GM10248 (cell line): ENCODE data around the gene IRF8.
"Not testable (repeated sequence)": the region's sequence is repeated elsewhere in the genome, so short reads cannot be mapped to it uniquely, and the experiment has no call there.

Source experiments
- CTCF ChIA-PET: fragments of 300-600 bp; sonication (Branson Sonifier 250); formaldehyde crosslinking; extraction: SDS; loops from one replicate; lab custom pipeline; 2021; ENCODE audit warnings: antibody characterized with exemption; lab: Yijun Ruan, JAX
- POLR2A ChIA-PET: fragments of 350-650 bp; sonication (Branson Sonifier 250); formaldehyde crosslinking; extraction: SDS; loops from one replicate; lab custom pipeline; 2020; ENCODE audit warnings: antibody characterized with exemption; lab: Yijun Ruan, JAX
- DNase-seq: peaks from one replicate; pipeline ENCODE4 v3.0.0; 2012; ENCODE audit errors: extremely low spot score
- TF ChIP-seq, protein P1 (sequence below): IDR thresholded peaks from 2 replicates; pipeline ENCODE4 v1.5.1; 2012; ENCODE audit warnings: mild to moderate bottlenecking, low read depth; ENCODE audit errors: extremely low read depth, missing control alignments, control extremely low read depth

The IRF8 gene

DNA sequence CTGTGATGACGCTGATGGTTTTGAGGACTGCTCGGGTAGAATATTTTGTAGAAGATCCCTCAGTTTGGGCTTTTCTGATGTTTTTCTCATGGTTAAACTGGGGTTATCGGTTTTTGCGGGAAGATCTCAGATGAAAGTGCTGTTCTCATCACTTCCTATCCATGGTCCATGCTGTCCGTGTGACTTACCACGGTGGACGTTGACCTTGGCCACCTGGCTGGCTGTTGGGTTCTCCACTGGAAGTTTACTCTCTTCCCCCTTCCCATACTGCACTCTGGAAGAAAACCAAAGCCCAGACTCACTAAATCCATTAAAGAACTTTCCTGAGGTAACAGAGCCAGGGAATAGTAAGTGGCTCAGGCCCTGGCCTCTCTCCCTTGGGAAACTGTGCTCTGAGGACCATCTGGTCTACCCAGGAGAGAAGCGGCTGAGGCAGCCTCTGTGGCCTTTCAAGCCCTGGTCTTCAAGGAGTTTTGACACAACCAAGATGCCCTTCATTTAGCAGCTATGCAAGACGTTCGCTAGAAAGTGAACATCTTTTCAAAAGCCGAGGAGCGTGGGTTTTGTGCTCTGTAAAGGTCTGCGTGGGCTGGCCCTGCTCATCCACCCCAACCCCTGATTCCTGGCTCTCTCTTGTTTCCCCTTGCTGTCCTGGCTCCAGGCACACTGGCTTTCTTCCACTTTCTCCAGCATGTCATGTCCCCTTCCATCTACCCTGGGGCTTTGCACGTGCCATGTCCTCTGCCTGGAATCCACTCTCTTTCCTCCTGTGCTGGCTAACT, 43.1 kb downstream of the IRF8 start:
- CTCF ChIA-PET, result interaction anchor here (1.2 to 2.6 kb wide), 2 partner anchors 11 to 120 kb away, joined by 3 to 9 read pairs; no protein-coding TSS in a partner anchor

DNA sequence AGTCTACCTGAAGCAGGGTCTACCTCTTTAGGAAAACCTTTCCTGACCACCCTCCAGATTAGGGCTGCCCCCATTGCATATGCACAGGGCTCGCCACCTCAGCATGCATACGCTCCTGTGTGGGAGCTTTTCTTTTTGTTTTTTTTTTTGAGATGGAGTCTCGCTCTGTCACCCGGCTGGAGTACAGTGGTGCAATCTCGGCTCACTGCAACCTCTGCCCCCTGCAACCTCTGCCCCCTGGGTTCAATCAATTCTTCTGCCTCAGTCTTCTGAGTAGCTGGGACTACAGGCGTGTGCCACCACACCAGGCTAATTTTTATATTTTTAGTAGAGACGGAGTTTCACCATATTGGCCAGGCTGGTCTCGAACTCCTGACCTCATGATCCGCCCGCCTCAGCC, 43.7 kb downstream of the IRF8 start:
- POLR2A ChIA-PET, DNase-seq: not testable (repeated sequence)
- CTCF ChIA-PET, result interaction anchor here (0.8 to 2.6 kb wide), 3 partner anchors 11 to 121 kb away, joined by 3 to 9 read pairs (median 3); no protein-coding TSS in a partner anchor

More for the DNA sequence above, 43.1 kb downstream of the IRF8 start:
- TF ChIP-seq, protein P1, sequence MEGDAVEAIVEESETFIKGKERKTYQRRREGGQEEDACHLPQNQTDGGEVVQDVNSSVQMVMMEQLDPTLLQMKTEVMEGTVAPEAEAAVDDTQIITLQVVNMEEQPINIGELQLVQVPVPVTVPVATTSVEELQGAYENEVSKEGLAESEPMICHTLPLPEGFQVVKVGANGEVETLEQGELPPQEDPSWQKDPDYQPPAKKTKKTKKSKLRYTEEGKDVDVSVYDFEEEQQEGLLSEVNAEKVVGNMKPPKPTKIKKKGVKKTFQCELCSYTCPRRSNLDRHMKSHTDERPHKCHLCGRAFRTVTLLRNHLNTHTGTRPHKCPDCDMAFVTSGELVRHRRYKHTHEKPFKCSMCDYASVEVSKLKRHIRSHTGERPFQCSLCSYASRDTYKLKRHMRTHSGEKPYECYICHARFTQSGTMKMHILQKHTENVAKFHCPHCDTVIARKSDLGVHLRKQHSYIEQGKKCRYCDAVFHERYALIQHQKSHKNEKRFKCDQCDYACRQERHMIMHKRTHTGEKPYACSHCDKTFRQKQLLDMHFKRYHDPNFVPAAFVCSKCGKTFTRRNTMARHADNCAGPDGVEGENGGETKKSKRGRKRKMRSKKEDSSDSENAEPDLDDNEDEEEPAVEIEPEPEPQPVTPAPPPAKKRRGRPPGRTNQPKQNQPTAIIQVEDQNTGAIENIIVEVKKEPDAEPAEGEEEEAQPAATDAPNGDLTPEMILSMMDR, result no peak
- no peak for DNase-seq
- POLR2A ChIA-PET, result no interaction called here

DNA sequence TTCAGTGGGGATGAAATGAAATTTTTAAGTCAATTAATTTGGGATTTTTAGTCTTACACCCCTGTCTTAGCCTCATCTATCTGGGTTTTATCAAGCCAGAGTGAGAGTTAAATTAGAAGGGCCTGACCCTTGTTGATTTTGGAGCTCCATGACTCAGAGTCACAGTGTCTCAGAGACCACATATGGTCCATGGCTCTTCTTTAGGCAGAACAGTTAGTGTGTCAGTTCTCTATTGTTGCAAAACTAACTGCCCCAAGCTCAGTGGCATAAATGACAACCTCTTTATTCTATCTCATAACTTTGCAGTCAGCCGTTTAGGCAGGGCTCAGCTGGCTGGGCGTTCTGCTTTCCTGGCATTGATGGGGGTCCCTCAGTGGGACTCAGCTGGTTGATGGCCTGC, 44.7 kb downstream of the IRF8 start:
- TF ChIP-seq, protein P1, result no peak
- DNase-seq, result no peak
- ChIA-PET CTCF (interaction anchor here (1.2 to 3.8 kb wide), 13 partner anchors 9 to 124 kb away, joined by 3 to 19 read pairs (median 4); partner anchors contain the start of gene IRF8), POLR2A (interaction anchor here (1.1 kb wide), 1 partner anchor 8 kb away, joined by 3 read pairs; no protein-coding TSS in a partner anchor)

- TF ChIP-seq, protein P1, result no peak
- no peak for DNase-seq
- CTCF ChIA-PET, result interaction anchor here (0.9 to 3.8 kb wide), 16 partner anchors 9 to 126 kb away, joined by 3 to 19 read pairs (median 4); partner anchors contain the start of gene IRF8
- POLR2A ChIA-PET, result interaction anchor here (1.1 to 1.5 kb wide), 2 partner anchors 9 to 42 kb away, joined by 3 read pairs; no protein-coding TSS in a partner anchor
These were observed 45.8 kb downstream of the IRF8 start for GRCh38 chr16:85944572-85945423.

DNA sequence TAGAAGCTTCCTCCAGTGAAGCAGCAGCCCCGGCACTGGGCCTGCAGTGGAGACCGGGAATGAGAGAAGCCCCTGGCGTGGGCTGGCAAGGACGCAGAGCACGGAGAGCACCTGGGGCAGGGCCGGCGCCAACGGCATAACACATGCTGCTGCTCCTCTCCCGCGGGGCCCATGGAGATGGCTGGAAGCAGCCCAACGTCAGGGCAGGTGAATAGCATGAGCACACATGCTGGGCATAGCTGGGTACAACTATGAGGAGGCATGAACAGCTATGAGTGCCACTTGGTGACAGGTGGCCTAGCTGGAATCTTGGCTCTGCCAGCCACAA, 46.4 kb downstream of the IRF8 start:
- CTCF ChIA-PET, result interaction anchor here (0.8 to 3.8 kb wide), 7 partner anchors 10 to 124 kb away, joined by 3 to 19 read pairs (median 4); no protein-coding TSS in a partner anchor
- POLR2A ChIA-PET, result interaction anchor here (1.5 kb wide), 1 partner anchor 42 kb away, joined by 3 read pairs; no protein-coding TSS in a partner anchor

DNA sequence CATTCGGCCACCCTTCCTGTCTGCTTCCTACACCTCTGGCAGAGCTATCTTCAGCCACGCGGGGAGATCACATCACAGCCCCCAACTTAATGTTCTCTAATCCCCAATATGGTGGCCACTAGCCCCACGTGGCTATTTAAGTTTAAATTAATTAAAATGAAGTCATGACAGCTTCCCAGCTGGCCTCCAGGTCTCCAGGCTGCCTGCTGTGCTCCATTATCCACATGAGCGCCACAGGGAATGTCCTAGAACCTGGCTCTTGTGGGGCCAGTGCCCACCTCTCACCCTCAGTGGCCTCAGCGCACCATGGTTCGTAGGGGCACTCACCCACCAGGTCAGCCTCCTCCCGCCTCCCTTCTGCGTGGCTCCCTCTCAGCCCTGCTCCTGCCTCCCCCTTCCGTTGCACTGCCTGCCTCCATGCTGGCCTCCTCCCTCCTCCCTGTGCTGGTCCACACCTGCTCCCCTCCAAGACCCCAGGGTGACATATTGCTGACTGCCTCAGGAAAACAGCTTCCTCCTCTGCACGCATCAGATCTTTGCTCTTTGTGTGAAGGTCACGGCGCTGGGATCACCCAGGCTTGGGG, 47.7 kb downstream of the IRF8 start:
- CTCF ChIA-PET, result interaction anchor here (1.0 to 3.8 kb wide), 8 partner anchors 11 to 127 kb away, joined by 3 to 19 read pairs (median 4); no protein-coding TSS in a partner anchor
- DNase-seq, result no peak
- TF ChIP-seq, protein P1, result no peak
- POLR2A ChIA-PET, result no interaction called here

More for the DNA sequence above, 46.4 kb downstream of the IRF8 start:
- TF ChIP-seq, protein P1, result no peak
- no peak for DNase-seq
